ENCODE measurements around the gene AFG1L.
"Not testable (repeated sequence)": the region's sequence is repeated elsewhere in the genome, so short reads cannot be mapped to it uniquely, and the experiment has no call there.

The AFG1L gene

GRCh38 chr6:108288742-108289141, 6.1 kb upstream of the AFG1L start:
- DNase-seq (ENCODE audit: low read depth) = no peak

- no peak for DNase-seq (ENCODE audit: low read depth)
Observed at GRCh38 chr6:108291091-108291490, 3.8 kb upstream of the AFG1L start.

DNA sequence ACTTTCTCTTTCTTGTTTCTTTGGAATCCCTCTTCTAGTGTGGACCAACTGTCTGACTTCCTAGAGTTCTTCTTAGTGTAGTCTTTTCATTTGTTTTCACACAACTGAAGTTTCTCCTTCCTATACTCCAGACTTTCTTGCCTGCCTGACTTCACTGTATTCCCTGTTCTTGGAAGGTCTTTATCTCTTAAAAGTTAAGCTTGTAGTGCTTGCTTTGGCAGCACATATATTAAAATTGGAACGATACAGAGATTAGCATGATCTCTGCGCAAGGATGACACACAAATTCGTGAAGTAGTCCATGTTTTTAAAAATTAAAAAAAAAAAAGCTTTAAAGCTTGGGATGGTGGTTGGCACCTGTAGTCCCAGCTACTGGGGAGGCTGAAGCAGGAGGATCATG, 2.3 kb upstream of the AFG1L start:
- DNase-seq (ENCODE audit: low read depth) = not testable (repeated sequence)

DNA sequence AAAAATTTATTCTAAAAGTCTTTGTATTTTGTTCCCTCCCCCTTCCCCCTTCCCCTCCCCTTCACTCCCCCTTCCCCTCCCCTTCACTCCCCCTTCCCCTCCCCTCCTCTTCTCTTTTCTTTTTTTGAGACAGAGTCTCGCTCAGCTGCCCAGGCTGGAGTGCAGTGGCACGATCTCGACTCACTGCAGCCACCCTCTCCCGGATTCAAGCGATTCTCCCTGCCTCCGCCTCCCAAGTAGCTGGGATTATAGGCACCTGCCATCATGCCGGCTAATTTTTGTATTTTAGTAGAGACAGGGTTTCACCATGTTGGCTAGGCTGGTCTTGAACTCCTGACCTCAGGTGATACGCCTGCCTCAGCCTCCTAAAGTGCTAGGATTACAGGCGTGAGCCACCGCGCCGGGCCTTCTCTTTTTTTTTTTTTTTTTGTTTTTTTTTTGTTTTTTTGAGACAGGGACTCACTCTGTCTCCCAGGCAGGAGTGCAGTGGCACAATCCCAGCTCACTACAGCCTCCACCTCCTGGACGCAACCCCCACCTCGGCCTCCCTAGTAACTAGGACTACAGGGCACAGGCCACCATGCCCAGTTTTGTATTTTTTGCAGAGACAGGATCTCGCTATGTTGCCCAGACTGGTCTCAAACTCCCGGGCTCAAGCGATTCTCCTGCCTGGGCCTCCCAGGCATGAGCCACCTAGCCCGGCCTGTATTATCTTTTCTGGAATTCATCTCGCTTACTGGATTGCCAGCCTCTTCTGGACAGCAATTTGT, 1.1 kb upstream of the AFG1L start:
- DNase-seq (ENCODE audit: low read depth) = no peak

GRCh38 chr6:108294297-108294726, 542 bp upstream of the AFG1L start:
- DNase-seq (ENCODE audit: low read depth) = no peak

- no peak for DNase-seq (ENCODE audit: low read depth)
Observed at GRCh38 chr6:108295676-108296075, 822 bp downstream of the AFG1L start.

DNA sequence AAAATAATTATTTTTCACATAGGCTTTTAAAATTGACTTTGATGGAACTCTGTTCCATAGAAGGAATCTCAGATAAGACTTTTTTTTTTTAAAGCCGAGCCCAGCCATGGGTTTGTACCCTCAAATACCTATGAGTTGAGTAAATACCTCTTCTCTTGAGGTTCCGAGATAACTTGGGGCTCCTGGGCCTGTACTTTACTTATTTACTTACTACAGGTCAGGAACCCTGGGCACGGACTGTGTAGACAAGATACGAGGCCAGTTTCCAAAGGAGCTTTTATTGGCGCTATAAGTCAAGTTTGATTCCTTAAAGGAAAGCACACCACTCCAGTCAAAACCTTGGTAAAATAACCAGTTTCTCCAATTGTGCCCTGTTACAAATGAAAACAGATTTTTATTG, 7.5 kb downstream of the AFG1L start:
- no peak for DNase-seq (ENCODE audit: low read depth)

DNA sequence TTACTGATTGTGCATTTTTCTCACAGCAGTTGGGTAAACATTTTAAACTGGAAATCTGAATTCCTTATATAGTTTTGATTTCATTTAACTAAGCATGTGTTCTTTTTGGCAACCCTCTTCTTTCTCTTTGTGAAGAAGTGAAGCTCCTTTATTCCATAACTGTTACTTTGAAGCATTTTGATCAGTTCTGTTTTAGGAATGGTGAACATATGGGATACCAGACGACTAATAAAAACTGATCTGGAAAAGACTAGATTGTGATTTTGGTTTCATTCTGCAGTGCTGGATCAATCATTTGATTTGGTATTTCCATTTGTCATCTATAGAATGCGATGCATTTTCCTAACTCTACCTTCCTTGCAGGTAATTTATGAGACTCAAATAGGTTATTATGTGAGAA, 9.8 kb downstream of the AFG1L start:
- no peak for DNase-seq (ENCODE audit: low read depth)

GRCh38 chr6:108308641-108309040, 13.8 kb downstream of the AFG1L start:
- DNase-seq (ENCODE audit: low read depth) = not testable (repeated sequence)

- no peak for DNase-seq (ENCODE audit: low read depth)
Observed at GRCh38 chr6:108309844-108310243, 15.0 kb downstream of the AFG1L start.

DNA sequence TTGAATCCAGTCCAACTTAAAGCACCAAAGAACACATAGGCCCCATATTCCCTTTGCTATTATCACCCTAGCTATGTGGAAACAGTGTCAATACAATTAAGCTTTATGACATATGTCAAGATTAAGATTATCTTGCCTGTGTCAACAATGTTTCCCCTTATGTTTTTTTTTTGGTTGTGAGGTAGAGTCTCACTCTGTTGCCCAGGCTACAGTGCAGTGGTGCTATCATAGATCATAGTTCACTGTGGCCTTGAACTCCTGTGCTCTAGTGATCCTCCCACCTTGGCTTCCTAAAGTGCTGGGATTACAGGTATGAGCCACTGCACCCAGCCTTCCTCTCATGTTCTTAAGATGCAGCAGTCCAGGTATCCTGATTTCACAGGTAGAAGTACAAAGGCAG, 17.8 kb downstream of the AFG1L start:
- no peak for DNase-seq (ENCODE audit: low read depth)

DNA sequence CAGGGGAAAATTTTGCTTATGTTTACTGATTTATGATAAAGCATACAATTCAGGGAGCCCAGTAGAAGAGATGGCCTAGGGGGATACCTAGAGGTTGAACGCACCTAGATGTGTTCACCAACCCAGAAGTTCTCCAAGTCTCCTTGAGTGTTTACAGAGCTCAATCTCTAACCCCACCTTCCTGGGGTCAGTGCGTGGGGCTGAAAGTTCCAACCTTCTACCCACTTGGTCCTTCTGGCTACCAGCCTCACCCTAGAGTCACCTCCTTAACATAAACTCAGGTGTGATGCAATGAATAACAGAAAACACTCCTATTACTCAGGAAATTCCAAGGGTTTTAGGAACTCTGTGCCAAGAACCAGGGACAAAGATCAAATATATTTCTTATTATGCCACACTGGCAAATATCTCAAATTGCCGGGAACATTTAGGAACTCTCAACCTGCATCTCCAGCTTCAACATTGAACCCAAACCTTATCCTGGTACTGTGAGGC, 26.4 kb downstream of the AFG1L start:
- no peak for DNase-seq (ENCODE audit: low read depth)

DNA sequence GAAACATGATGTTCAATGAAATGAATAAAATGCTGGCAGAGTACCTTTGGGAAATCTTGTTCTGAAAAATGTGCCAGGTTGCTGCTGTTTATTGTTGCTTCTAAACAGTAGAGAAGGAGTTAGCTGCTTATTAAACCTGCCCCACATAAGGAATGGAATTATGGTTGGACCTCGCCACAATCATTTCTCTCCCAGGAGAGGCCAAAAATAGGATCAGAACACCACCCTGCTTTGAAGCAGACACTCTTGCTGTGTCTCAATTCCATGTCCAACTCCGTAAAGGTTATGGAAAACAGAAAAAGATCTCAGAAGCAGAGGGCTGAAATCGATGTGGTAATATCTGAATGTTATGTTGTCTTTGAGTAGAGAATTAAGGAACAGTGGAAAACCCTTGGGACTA, 27.9 kb downstream of the AFG1L start:
- DNase-seq (ENCODE audit: low read depth) = no peak

DNA sequence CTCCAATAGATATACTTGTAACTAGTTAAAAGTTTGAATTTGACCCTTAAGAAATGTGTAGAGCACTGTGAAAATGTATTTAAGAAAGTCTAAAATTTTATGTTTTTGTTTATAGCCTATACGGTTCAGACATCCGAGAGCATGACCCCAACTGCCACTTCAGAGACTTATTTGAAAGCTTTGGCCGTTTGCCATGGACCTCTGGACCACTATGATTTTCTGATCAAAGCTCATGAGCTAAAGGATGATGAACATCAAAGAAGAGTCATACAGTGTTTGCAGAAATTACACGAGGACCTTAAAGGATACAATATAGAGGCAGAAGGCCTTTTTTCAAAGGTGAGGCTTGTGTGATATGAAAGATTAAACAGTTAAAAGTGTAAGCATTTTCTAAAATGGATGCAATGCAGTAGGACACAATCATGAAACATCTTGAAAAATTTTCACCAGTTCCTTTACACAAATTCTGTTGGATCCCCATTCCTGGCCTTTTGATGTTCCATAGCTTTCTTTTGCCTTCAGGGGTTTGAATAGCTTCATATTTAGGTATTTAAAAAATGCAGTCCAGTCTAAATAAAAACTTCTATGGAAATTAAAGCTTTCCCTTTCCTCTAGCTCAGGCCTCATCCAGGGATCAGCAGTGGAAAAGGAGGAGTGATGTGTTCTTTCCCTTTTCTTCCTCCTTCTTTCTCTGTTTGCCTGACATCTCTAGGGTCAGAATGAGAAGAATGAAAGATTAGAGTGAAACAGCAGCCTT, 29.0 kb downstream of the AFG1L start:
- no peak for DNase-seq (ENCODE audit: low read depth)

GRCh38 chr6:108330221-108330785, 35.4 kb downstream of the AFG1L start:
- DNase-seq (ENCODE audit: low read depth) = not testable (repeated sequence)

GRCh38 chr6:108330806-108331205, 36.0 kb downstream of the AFG1L start:
- DNase-seq (ENCODE audit: low read depth) = no peak

GRCh38 chr6:108331982-108332381, 37.1 kb downstream of the AFG1L start:
- DNase-seq (ENCODE audit: low read depth) = no peak

GRCh38 chr6:108336971-108337370, 42.1 kb downstream of the AFG1L start:
- DNase-seq (ENCODE audit: low read depth) = no peak

- no peak for DNase-seq (ENCODE audit: low read depth)
Observed at GRCh38 chr6:108337721-108338120, 42.9 kb downstream of the AFG1L start.

- no peak for DNase-seq (ENCODE audit: low read depth)
Observed at GRCh38 chr6:108341372-108341771, 46.5 kb downstream of the AFG1L start.

DNA sequence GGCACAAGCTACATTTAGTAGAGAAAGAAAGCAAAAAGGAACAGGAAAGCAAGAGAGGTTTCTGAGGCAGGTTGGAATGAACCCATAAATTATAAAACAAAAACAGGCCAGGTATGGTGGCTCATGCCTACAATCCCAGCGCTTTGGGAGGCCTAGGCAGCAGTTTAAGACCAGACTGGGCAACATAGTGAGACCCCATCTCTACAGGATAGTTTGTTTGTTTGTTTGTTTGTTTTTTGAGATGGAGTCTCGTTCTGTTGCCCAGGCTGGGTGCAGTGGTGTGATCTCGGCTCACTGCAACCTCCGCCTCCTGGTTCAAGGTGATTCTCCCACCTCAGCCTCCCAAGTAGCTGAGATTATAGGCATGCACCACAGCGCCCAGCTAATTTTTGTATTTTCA, 49.0 kb downstream of the AFG1L start:
- DNase-seq (ENCODE audit: low read depth) = no peak

DNA sequence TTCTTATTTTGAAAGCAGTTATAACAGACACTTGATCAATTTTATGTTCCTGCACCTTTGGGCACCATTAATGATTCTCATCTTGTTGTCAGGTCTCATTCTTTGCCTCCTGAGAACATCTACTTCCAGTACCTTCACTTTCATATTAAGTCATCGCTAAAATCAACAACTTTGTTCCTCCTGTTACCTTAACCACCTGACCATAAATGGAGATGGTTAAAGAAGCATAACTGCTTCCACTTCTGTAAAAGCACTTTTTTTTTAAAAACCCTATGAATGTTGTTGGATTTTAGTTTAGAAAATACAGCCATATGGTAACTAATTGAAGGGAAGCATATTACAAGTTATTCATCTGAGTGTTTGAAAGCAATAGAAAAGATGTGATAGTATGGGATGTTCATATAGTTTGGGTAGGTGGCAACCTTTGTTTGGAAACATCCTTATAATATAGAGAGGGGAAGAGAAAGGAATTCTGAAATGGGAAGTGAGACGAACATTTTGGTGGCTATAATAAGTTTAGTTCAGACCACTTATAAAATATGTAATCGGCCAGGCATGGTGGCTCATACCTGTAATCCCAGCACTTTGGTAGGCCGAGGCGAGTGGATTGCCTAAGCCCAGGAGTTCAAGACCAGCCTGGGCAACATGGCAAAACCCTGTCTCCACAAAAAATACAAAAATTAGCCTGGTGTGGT, 53.9 kb downstream of the AFG1L start:
- no peak for DNase-seq (ENCODE audit: low read depth)

All from fibroblast of the conjunctiva (primary cell).